ENCODE results near the gene IL31RA. TPM values are rescaled to one million over a fixed set of nuclear protein-coding genes. Genes with fewer than 3 reads are reported as not detected.

The IL31RA gene
- total RNA-seq, 1 experiment from 2014 or later: 0.24 TPM

DNA sequence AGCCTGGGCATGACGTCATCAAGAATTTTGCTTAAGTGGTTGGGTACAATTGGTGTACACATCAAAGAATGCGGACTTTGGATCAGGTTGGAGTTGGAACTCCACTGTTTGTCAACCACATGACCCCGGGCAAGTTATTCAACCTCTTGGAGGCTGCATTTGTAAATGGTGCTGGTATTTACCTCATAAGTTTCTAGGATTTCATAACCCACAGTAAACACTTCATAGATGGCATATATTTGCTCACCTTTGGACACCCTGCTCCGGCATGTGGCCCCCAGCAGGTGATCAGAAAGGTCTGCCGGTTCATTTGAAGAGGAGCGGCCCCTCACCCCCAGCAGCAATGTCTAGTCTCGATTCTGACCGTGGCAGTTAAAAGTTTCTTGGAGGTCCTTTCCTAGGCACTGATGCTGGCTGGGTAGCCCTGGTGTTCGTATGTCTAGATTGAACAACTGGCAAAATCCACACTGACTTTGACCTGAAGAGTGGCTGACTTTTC, 83.0 kb downstream of the IL31RA start:
- BruUV-seq (replicated peaks): no TSS peak
- H3K4me3 ChIP-seq (ENCODE audit: low read depth, low read length, poor library complexity, severe bottlenecking): no peak overlapping the region
- intact Hi-C loops (cut with micrococcal nuclease; ENCODE audit: unreplicated experiment): no loop called here
- TF ChIP-seq EZH2 (IDR thresholded peaks at IDR 0.05; ENCODE audit: borderline replicate concordance, low read depth, low read length, poor library complexity, severe bottlenecking) (no peak), CTCF (conservative IDR thresholded peaks at IDR 0.05; ENCODE audit: low read depth, low read length) (no peak)
- no peaks in the 10 kb centered on the region for H3K9me3 ChIP-seq (ENCODE audit: low read depth, low read length, poor library complexity, severe bottlenecking)
- no peak for DNase-seq (ENCODE audit: low spot score)
- H3K27ac ChIP-seq (ENCODE audit: low read depth, low read length, poor library complexity, severe bottlenecking): no peak overlapping the region
- ChIA-PET POLR2A (ENCODE audit: low non-redundant PET) (no interaction called here), CTCF (no interaction called here)
- H3K36me3 ChIP-seq (ENCODE audit: insufficient read depth, low read length, poor library complexity, severe bottlenecking): no peaks in the 10 kb centered on the region
- no peaks in the 10 kb centered on the region for H3K4me1 ChIP-seq (ENCODE audit: insufficient read depth, low read length, poor library complexity, severe bottlenecking)
- H3K27me3 ChIP-seq (replicated peaks; ENCODE audit: insufficient read depth, low read depth, low read length, poor library complexity): no peaks in the 10 kb centered on the region

DNA sequence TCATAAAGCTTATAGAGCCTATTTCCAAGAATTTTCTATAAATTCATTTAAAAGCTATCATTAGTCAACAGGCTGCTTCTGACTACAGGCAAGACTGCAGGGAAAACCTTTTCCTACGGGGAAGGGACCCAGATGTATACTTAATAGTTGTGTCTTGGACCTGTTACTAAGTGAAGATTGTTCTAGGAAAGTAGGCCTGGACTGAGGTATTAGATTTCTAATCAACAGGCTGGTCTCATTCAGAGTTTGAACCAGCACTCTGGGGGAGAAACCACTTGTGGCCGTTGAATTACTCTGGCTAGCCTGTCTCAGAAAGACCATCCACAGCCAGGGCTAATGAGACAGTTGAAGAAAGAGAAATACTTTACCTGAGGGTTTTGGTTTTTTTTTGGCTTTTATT, 83.6 kb downstream of the IL31RA start:
- POLR2A ChIA-PET (ENCODE audit: low non-redundant PET): no interaction called here
- Histone ChIP-seq H3K4me3 (ENCODE audit: low read depth, low read length, poor library complexity, severe bottlenecking) (no peak overlapping the region), H3K27ac (ENCODE audit: low read depth, low read length, poor library complexity, severe bottlenecking) (no peak overlapping the region), H3K9me3 (ENCODE audit: low read depth, low read length, poor library complexity, severe bottlenecking) (no peaks in the 10 kb centered on the region), H3K4me1 (ENCODE audit: insufficient read depth, low read length, poor library complexity, severe bottlenecking) (no peaks in the 10 kb centered on the region), H3K27me3 (replicated peaks; ENCODE audit: insufficient read depth, low read depth, low read length, poor library complexity) (no peaks in the 10 kb centered on the region), H3K36me3 (ENCODE audit: insufficient read depth, low read length, poor library complexity, severe bottlenecking) (no peaks in the 10 kb centered on the region)
- DNase-seq (ENCODE audit: low spot score): no peak
- CTCF ChIA-PET: no interaction called here
- no TSS peak for BruUV-seq (replicated peaks)
- no peak for TF ChIP-seq EZH2 (IDR thresholded peaks at IDR 0.05; ENCODE audit: borderline replicate concordance, low read depth, low read length, poor library complexity, severe bottlenecking)
- no peak for TF ChIP-seq CTCF (conservative IDR thresholded peaks at IDR 0.05; ENCODE audit: low read depth, low read length)
- intact Hi-C loops (cut with micrococcal nuclease; ENCODE audit: unreplicated experiment): loop anchor here (5.0 kb wide), 1 partner anchor 903 kb away; no protein-coding TSS in a partner anchor

GRCh38 chr5:55935371-55935770, 84.2 kb downstream of the IL31RA start:
- BruUV-seq (replicated peaks): no TSS peak
- ChIA-PET POLR2A (ENCODE audit: low non-redundant PET) (no interaction called here), CTCF (interaction anchor here (1.7 to 2.4 kb wide), 2 partner anchors 266 to 335 kb away, joined by 4 to 9 read pairs; no protein-coding TSS in a partner anchor)
- no peak for DNase-seq (ENCODE audit: low spot score)
- Histone ChIP-seq H3K9me3 (ENCODE audit: low read depth, low read length, poor library complexity, severe bottlenecking) (no peaks in the 10 kb centered on the region), H3K36me3 (ENCODE audit: insufficient read depth, low read length, poor library complexity, severe bottlenecking) (no peaks in the 10 kb centered on the region), H3K27ac (ENCODE audit: low read depth, low read length, poor library complexity, severe bottlenecking) (no peak overlapping the region), H3K27me3 (replicated peaks; ENCODE audit: insufficient read depth, low read depth, low read length, poor library complexity) (no peaks in the 10 kb centered on the region), H3K4me3 (ENCODE audit: low read depth, low read length, poor library complexity, severe bottlenecking) (no peak overlapping the region), H3K4me1 (ENCODE audit: insufficient read depth, low read length, poor library complexity, severe bottlenecking) (no peaks in the 10 kb centered on the region)
- intact Hi-C loops (cut with micrococcal nuclease; ENCODE audit: unreplicated experiment): loop anchor here (5.0 kb wide), 1 partner anchor 902 kb away; no protein-coding TSS in a partner anchor
- TF ChIP-seq CTCF (conservative IDR thresholded peaks at IDR 0.05; ENCODE audit: low read depth, low read length) (no peak), EZH2 (IDR thresholded peaks at IDR 0.05; ENCODE audit: borderline replicate concordance, low read depth, low read length, poor library complexity, severe bottlenecking) (no peak)
